GM12891 (cell line): ENCODE data around the gene PARP2.

Experiments
- POLR2A ChIP-seq: IDR thresholded peaks from 2 replicates; pipeline ENCODE4 v1.6.1; 2011; ENCODE audit warnings: low read depth, low read length, control low read depth
- TAF1 ChIP-seq: IDR thresholded peaks from 2 replicates; pipeline ENCODE4 v1.6.1; 2011; ENCODE audit warnings: low read depth, low read length, control low read depth

DNA sequence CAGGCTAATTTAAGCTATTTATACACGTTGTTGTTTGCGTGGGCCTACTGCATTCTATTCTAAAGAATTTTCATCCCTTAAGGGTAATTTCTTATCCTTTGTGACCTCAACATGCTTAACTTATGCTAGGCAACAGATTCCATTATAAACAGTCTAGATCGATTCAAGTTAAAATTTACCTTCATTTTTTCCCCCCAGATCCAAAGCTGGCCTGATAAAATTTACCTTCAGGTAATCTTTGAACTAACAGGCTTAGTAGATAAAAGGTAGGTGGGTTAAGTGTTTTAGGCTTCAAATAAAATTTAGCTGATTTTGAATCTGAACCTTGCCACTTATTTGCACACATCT lies 10.0 kb upstream of the PARP2 start:
- TF ChIP-seq POLR2A: no peak
- no peak for TF ChIP-seq TAF1
